Neutrophil (primary cell): Measurements from ENCODE around the gene ATF4.

Experiments
- H3K27ac ChIP-seq: fragments of 200-600 bp; sonication (generic); 2 replicates; pipeline ENCODE4 v1.5.1; 2016; ENCODE audit warnings: mild to moderate bottlenecking, moderate library complexity
- H3K27me3 ChIP-seq: fragments of 200-600 bp; sonication (generic); 2 replicates; pipeline ENCODE4 v1.6.0; 2016; ENCODE audit warnings: mild to moderate bottlenecking
- H3K36me3 ChIP-seq: fragments of 200-600 bp; sonication (generic); 2 replicates; pipeline ENCODE4 v1.5.1; 2017
- H3K4me1 ChIP-seq, 2 experiments: fragments of 200-600 bp in 1 of 2; sonication (generic) in 1 of 2; 1 replicate in 1 of 2; 2 replicates in 1 of 2; pipeline versions ENCODE4 v1.5.1 to v1.6.1; 2013 to 2016; ENCODE audit warnings: low read depth in 1 of 2, low read length in 1 of 2, mild to moderate bottlenecking in 1 of 2, moderate library complexity in 1 of 2; ENCODE audit not compliant: control insufficient read depth in 1 of 2, insufficient read depth in 1 of 2
- H3K4me3 ChIP-seq, 2 experiments: fragments of 200-600 bp in 1 of 2; sonication (generic) in 1 of 2; 1 replicate in 1 of 2; 2 replicates in 1 of 2; pipeline ENCODE4 v1.5.1; 2013 to 2016; ENCODE audit warnings: low read depth in 1 of 2, low read length in 1 of 2, mild to moderate bottlenecking in 1 of 2, moderate library complexity in 1 of 2
- H3K9me3 ChIP-seq: fragments of 200-600 bp; sonication (generic); 2 replicates; pipeline ENCODE4 v1.5.1; 2016
- TF ChIP-seq, protein P1 (sequence below): fragments of 200-600 bp; sonication (generic); IDR thresholded peaks from 2 replicates; pipeline ENCODE4 v1.5.1; 2016; ENCODE audit warnings: antibody characterized with exemption

ATF4 gene

GRCh38 chr22:39565414-39565944, 45.1 kb downstream of the ATF4 start:
- Histone ChIP-seq H3K36me3 (no peaks in the 10 kb centered on the region), H3K27ac (no peak overlapping the region), H3K4me3 (no peak overlapping the region), H3K4me1 (no peaks in the 10 kb centered on the region), H3K27me3 (peaks cover 36% of the 10 kb centered on the region), H3K9me3 (no peaks in the 10 kb centered on the region)
- TF ChIP-seq, protein P1, sequence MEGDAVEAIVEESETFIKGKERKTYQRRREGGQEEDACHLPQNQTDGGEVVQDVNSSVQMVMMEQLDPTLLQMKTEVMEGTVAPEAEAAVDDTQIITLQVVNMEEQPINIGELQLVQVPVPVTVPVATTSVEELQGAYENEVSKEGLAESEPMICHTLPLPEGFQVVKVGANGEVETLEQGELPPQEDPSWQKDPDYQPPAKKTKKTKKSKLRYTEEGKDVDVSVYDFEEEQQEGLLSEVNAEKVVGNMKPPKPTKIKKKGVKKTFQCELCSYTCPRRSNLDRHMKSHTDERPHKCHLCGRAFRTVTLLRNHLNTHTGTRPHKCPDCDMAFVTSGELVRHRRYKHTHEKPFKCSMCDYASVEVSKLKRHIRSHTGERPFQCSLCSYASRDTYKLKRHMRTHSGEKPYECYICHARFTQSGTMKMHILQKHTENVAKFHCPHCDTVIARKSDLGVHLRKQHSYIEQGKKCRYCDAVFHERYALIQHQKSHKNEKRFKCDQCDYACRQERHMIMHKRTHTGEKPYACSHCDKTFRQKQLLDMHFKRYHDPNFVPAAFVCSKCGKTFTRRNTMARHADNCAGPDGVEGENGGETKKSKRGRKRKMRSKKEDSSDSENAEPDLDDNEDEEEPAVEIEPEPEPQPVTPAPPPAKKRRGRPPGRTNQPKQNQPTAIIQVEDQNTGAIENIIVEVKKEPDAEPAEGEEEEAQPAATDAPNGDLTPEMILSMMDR: no peak

GRCh38 chr22:39567135-39567946, 47.0 kb downstream of the ATF4 start:
- Histone ChIP-seq H3K27me3 (peaks cover 22% of the 10 kb centered on the region), H3K4me3 (no peak overlapping the region), H3K9me3 (no peaks in the 10 kb centered on the region), H3K36me3 (no peaks in the 10 kb centered on the region), H3K4me1 (no peaks in the 10 kb centered on the region), H3K27ac (no peak overlapping the region)
- TF ChIP-seq, protein P1: no peak

DNA sequence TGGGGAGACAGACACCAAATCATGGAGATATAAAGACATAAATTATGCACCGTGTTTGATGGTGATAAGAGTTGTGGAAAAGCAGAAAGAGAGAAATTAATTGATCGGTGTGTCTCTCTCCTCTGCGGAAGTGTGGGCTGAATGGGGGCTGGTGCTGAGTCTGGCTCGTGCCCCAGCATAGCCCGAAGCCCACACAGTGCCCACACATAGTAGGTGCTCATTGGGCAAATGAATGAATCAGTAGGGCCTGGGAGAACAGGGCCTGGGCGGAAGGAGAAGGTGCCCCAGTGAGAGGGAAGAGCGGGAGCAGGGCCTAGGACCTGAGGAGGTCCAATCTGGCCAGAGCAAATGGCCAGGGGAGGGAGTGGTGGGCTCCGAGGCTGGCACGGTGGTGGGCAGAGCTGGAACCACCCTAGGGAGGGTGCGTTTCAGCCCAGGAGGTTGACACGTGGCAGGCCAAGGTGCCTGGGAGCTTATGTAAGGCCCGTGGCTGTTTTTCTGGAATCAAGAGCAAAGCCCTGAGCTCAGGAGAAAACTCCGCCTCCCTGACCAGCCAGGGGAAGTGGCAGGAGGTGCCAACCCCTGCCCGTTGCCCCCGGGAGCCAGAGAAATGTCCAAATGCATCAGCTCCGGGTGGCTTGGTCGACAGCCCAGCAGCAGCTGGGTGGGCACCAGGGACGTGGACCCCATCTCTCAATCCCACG, 48.1 kb downstream of the ATF4 start:
- Histone ChIP-seq H3K36me3 (no peaks in the 10 kb centered on the region), H3K4me1 (no peaks in the 10 kb centered on the region), H3K27me3 (peaks cover 11% of the 10 kb centered on the region), H3K4me3 (no peak overlapping the region), H3K27ac (no peak overlapping the region), H3K9me3 (no peaks in the 10 kb centered on the region)
- TF ChIP-seq, protein P1: no peak

DNA sequence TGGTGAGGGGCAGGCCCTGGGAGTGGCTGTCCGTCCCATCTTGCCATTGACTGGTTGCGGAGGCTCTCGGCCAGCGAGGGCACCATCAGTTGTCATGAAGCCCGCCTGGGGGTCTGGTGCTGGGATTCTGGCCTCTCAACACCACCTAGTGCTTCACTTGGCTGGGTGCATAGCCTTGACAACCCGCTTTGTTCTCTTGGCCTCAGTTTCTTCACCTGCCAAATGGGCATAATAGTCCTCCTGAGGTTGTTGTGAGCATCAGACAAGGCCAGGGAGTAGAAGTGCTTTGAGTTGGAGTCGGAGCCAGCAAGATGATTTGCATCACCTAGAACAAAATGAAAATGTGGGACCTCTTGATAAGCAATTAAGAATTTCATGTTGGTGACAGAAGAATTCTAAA, 48.7 kb downstream of the ATF4 start:
- no peak overlapping the region for H3K4me3 ChIP-seq
- no peaks in the 10 kb centered on the region for H3K4me1 ChIP-seq
- no peak overlapping the region for H3K27ac ChIP-seq
- H3K9me3 ChIP-seq: no peaks in the 10 kb centered on the region
- TF ChIP-seq, protein P1: no peak
- peaks cover 11% of the 10 kb centered on the region for H3K27me3 ChIP-seq
- H3K36me3 ChIP-seq: no peaks in the 10 kb centered on the region

- H3K27ac ChIP-seq: no peak overlapping the region
- H3K9me3 ChIP-seq: no peaks in the 10 kb centered on the region
- H3K36me3 ChIP-seq: no peaks in the 10 kb centered on the region
- H3K27me3 ChIP-seq: peaks cover 11% of the 10 kb centered on the region
- H3K4me3 ChIP-seq: no peak overlapping the region
- no peaks in the 10 kb centered on the region for H3K4me1 ChIP-seq
- TF ChIP-seq, protein P1: no peak
Measured at GRCh38 chr22:39570226-39570625, 49.9 kb downstream of the ATF4 start.
